Keratinocyte (primary cell): ENCODE results near the gene ITSN1. TPM values are rescaled to one million over a fixed set of nuclear protein-coding genes. Genes with fewer than 3 reads are reported as not detected.

ENCODE experiments used
- DNase-seq: peaks from one replicate; pipeline ENCODE4 v3.0.0-alpha.2; 2011; ENCODE audit warnings: low read depth, missing footprints, low spot score
- FAIRE-seq: peaks from 2 replicates; lab custom pipeline; 2011; peaks lifted over from hg19 to GRCh38; lab: Jason Lieb, UNC
- H2AFZ ChIP-seq: 2 replicates; pipeline ENCODE4 v1.6.0; 2012; ENCODE audit warnings: low read length, control low read depth, inconsistent platforms; ENCODE audit not compliant: control insufficient read depth
- H3K27ac ChIP-seq: 2 replicates; pipeline ENCODE4 v1.5.1; 2011; ENCODE audit warnings: low read length; ENCODE audit not compliant: control insufficient read depth, insufficient read depth
- H3K27me3 ChIP-seq: 3 replicates; pipeline ENCODE4 v1.6.0; 2011; ENCODE audit warnings: low read length; ENCODE audit not compliant: control insufficient read depth, insufficient read depth; ENCODE audit errors: extremely low read depth
- H3K36me3 ChIP-seq, 2 experiments: 2 replicates in 1 of 2; 3 replicates in 1 of 2; pipeline ENCODE4 v1.5.1; 2011; ENCODE audit warnings: low read length in 2 of 2, mild to moderate bottlenecking in 1 of 2; ENCODE audit not compliant: control insufficient read depth in 2 of 2, insufficient read depth in 2 of 2; ENCODE audit errors: extremely low read depth in 1 of 2
- H3K4me1 ChIP-seq: 3 replicates; pipeline ENCODE4 v1.5.1; 2011; ENCODE audit warnings: low read length; ENCODE audit not compliant: control insufficient read depth, insufficient read depth; ENCODE audit errors: extremely low read depth
- H3K4me2 ChIP-seq: 3 replicates; pipeline ENCODE4 v1.6.0; 2011; ENCODE audit warnings: low read depth, low read length; ENCODE audit not compliant: control insufficient read depth, insufficient read depth; ENCODE audit errors: extremely low read depth
- H3K4me3 ChIP-seq, 3 experiments: fragments of 200-600 bp in 1 of 3; sonication (generic) in 1 of 3; 2 replicates in 2 of 3; 3 replicates in 1 of 3; pipeline ENCODE4 v1.5.1; 2011 to 2016; ENCODE audit warnings: low read length in 3 of 3, mild to moderate bottlenecking in 3 of 3, control low read depth in 2 of 3, inconsistent platforms in 1 of 3, low read depth in 1 of 3, mixed read lengths in 1 of 3, mixed run types in 1 of 3, moderate library complexity in 1 of 3; ENCODE audit not compliant: control insufficient read depth in 2 of 3, insufficient read depth in 2 of 3; ENCODE audit errors: extremely low read depth in 1 of 3
- H3K79me2 ChIP-seq: 2 replicates; pipeline ENCODE4 v1.6.0; 2012; ENCODE audit warnings: low read length; ENCODE audit not compliant: control insufficient read depth, insufficient read depth
- H3K9ac ChIP-seq: 3 replicates; pipeline ENCODE4 v1.6.0; 2011; ENCODE audit warnings: low read length; ENCODE audit not compliant: control insufficient read depth, insufficient read depth; ENCODE audit errors: extremely low read depth
- H3K9me1 ChIP-seq: 3 replicates; pipeline ENCODE4 v1.6.0; 2011; ENCODE audit warnings: low read length; ENCODE audit not compliant: control insufficient read depth, insufficient read depth; ENCODE audit errors: extremely low read depth
- H3K9me3 ChIP-seq: 2 replicates; pipeline ENCODE4 v1.5.1; 2012; ENCODE audit warnings: low read depth, low read length; ENCODE audit not compliant: control insufficient read depth
- H4K20me1 ChIP-seq: 3 replicates; pipeline ENCODE4 v1.6.0; 2011; ENCODE audit warnings: low read length; ENCODE audit not compliant: control insufficient read depth, insufficient read depth; ENCODE audit errors: extremely low read depth
- EZH2 ChIP-seq: IDR thresholded peaks from one replicate; pipeline ENCODE4 v1.6.1; 2012; ENCODE audit warnings: inconsistent platforms, mild to moderate bottlenecking, low read length, moderate library complexity
- dilution Hi-C: fragments of 300-500 bp; cut with MboI; formaldehyde crosslinking; loops from one replicate; pipeline ENCODE4 v1.7.0; 2020; ENCODE audit warnings: low sequenced_read_pairs; ENCODE audit not compliant: extremely low pct_ligation_motif_present
- polyA plus RNA-seq, 5 experiments: library from polyadenylated mRNA; depleted of rRNA in 3 of 5; stranded (reverse) in 3 of 5; stranded (forward) in 1 of 5; unstranded in 1 of 5; fragments of >200 nt; gene quantifications; 1 replicate in 1 of 5; 2 replicates in 3 of 5; 3 replicates in 1 of 5; pipeline versions ENCODE4 v1.2.1 to v1.2.3, GENCODE V29; 2011 to 2012; ENCODE audit warnings: missing spikeins in 2 of 5, low read depth in 1 of 5, low replicate concordance in 1 of 5
- TF ChIP-seq, protein P1 (sequence below), 3 experiments: IDR thresholded peaks in 1 of 3; conservative IDR thresholded peaks in 1 of 3; optimal IDR thresholded peaks in 1 of 3; 2 replicates in 2 of 3; 3 replicates in 1 of 3; pipeline versions ENCODE3 to v1.5.1; 2011; ENCODE audit warnings: low read length in 3 of 3, mild to moderate bottlenecking in 3 of 3, moderate library complexity in 2 of 3, control low read depth in 1 of 3, inconsistent platforms in 1 of 3; ENCODE audit not compliant: insufficient read depth in 2 of 3; ENCODE audit errors: extremely low read depth in 1 of 3

The ITSN1 gene
- polyA plus RNA-seq, 1 donor (not counting 4 experiments of a cell fraction or from before 2014, with no cell fraction given) = 34.3 TPM

DNA sequence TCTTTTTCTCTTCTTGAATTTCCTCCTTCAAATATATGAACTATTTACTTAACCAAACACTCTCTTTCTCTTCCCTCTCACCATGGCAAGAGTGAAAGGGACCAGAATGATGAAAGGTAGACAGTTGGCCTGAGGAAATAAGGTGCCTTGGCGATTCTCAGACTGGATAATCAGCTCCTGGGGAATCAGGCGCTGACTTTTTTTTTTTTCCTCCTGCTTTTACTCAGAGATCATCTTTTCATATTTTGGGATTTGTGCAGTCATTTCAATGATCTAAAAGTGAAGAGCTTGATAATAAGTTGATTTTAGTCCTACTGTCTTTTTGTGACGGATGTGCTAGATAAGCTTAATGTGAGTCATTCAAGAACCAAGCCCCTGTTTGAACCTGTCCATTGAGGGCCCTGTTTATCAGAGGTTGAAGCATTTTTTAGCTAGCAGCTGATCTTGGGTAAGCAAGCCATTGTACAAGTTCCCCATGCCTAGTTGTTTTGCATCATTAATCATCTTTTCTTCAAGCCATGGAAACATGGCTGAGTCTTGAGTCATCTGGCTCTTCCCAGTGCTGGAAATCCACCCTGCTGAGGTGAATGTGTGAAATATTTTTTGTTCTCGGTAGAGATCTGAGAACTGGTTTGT, 40.8 kb downstream of the ITSN1 start:
- Histone ChIP-seq H3K9me1 (no peaks in the 10 kb centered on the region), H3K27me3 (no peaks in the 10 kb centered on the region), H4K20me1 (no peaks in the 10 kb centered on the region), H3K27ac (peak overlapping the region; percentile 94), H3K79me2 (peaks cover 68% of the 10 kb centered on the region), H3K4me3 (peak overlapping the region in 2 of 3 experiments; percentile 61 to 66), H3K4me1 (peaks cover 51% of the 10 kb centered on the region), H3K9ac (peak overlapping the region; percentile 70), H3K9me3 (no peaks in the 10 kb centered on the region), H2AFZ (no peak overlapping the region), H3K4me2 (peak overlapping the region; percentile 97), H3K36me3 (no peaks in the 10 kb centered on the region)
- dilution Hi-C loops = no loop called here
- FAIRE-seq (peak; percentile 100), DNase-seq (peak; percentile 96)
- TF ChIP-seq EZH2 = no peak
- TF ChIP-seq, protein P1, sequence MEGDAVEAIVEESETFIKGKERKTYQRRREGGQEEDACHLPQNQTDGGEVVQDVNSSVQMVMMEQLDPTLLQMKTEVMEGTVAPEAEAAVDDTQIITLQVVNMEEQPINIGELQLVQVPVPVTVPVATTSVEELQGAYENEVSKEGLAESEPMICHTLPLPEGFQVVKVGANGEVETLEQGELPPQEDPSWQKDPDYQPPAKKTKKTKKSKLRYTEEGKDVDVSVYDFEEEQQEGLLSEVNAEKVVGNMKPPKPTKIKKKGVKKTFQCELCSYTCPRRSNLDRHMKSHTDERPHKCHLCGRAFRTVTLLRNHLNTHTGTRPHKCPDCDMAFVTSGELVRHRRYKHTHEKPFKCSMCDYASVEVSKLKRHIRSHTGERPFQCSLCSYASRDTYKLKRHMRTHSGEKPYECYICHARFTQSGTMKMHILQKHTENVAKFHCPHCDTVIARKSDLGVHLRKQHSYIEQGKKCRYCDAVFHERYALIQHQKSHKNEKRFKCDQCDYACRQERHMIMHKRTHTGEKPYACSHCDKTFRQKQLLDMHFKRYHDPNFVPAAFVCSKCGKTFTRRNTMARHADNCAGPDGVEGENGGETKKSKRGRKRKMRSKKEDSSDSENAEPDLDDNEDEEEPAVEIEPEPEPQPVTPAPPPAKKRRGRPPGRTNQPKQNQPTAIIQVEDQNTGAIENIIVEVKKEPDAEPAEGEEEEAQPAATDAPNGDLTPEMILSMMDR (optimal IDR thresholded peaks at IDR 0.05 in 1 of 3, IDR thresholded peaks at IDR 0.05 in 1 of 3, conservative IDR thresholded peaks at IDR 0.05 in 1 of 3; ENCODE audit: extremely low read depth in 1 of 3, insufficient read depth in 2 of 3, low read length in 3 of 3) = no peak

GRCh38 chr21:33684068-33684467, 41.8 kb downstream of the ITSN1 start:
- TF ChIP-seq EZH2 = no peak
- DNase-seq = no peak
- Histone ChIP-seq H3K79me2 (peaks cover 72% of the 10 kb centered on the region), H3K27ac (peak overlapping the region; percentile 94), H3K9ac (peak overlapping the region; percentile 70), H4K20me1 (no peaks in the 10 kb centered on the region), H3K4me2 (peak overlapping the region; percentile 97), H3K36me3 (no peaks in the 10 kb centered on the region), H3K9me1 (no peaks in the 10 kb centered on the region), H3K4me3 (peak overlapping the region in 2 of 3 experiments; percentile 45 to 61), H2AFZ (no peak overlapping the region), H3K9me3 (no peaks in the 10 kb centered on the region), H3K27me3 (no peaks in the 10 kb centered on the region), H3K4me1 (peaks cover 44% of the 10 kb centered on the region)
- FAIRE-seq = no peak
- dilution Hi-C loops = no loop called here
